HCEC 1CT (cell line): ENCODE data around the gene SAP130.
A peak's percentile ranks its signal among the peaks of the same experiment; 100 is the strongest.

ENCODE experiments used
- DNase-seq: peaks from one replicate; pipeline ENCODE4 v3.0.0-alpha.2; 2017

Gene SAP130

GRCh38 chr2:128027801-128028667 is at the start of gene SAP130:
Gene SAP130, minus strand, starts transcription at chr2:128028059. Its CDS starts 1,767 bp downstream, at chr2:128026292.
- peak; percentile 96 for DNase-seq

GRCh38 chr2:128076461-128077106 is 48.7 kb upstream of the SAP130 start:
- no peak for DNase-seq

- DNase-seq = no peak
Observed at GRCh38 chr2:128073278-128073677, 45.4 kb upstream of the SAP130 start.

- DNase-seq = no peak
Observed at GRCh38 chr2:128069769-128070168, 41.9 kb upstream of the SAP130 start.

GRCh38 chr2:128064353-128064752 is 36.5 kb upstream of the SAP130 start:
- no peak for DNase-seq

- DNase-seq = no peak
Observed at GRCh38 chr2:128062571-128062970, 34.7 kb upstream of the SAP130 start.

- no peak for DNase-seq
Observed at GRCh38 chr2:128058114-128058513, 30.3 kb upstream of the SAP130 start.

- no peak for DNase-seq
Observed at GRCh38 chr2:128057334-128057733, 29.5 kb upstream of the SAP130 start.

- DNase-seq = no peak
Observed at GRCh38 chr2:128054104-128054885, 26.4 kb upstream of the SAP130 start.

- DNase-seq = no peak
Observed at GRCh38 chr2:128053331-128053730, 25.5 kb upstream of the SAP130 start.

GRCh38 chr2:128043041-128043440 is 15.2 kb upstream of the SAP130 start:
- DNase-seq = no peak

- DNase-seq = no peak
Observed at GRCh38 chr2:128041561-128041960, 13.7 kb upstream of the SAP130 start.

- DNase-seq = no peak
Observed at GRCh38 chr2:128040166-128040771, 12.4 kb upstream of the SAP130 start.

- no peak for DNase-seq
Observed at GRCh38 chr2:128039535-128039934, 11.7 kb upstream of the SAP130 start.

- DNase-seq = no peak
Observed at GRCh38 chr2:128038411-128038810, 10.6 kb upstream of the SAP130 start.

GRCh38 chr2:128037649-128038048 is 9.8 kb upstream of the SAP130 start:
- no peak for DNase-seq

GRCh38 chr2:128036748-128037607 is 9.1 kb upstream of the SAP130 start:
- DNase-seq = no peak

- no peak for DNase-seq
Observed at GRCh38 chr2:128032092-128032491, 4.2 kb upstream of the SAP130 start.

GRCh38 chr2:128028668-128029054 is 802 bp upstream of the SAP130 start:
- DNase-seq = no peak

- DNase-seq = peak; percentile 99
Observed at GRCh38 chr2:128027278-128027800, 520 bp downstream of the SAP130 start.

- DNase-seq = no peak
Observed at GRCh38 chr2:128026448-128027277, 1.2 kb downstream of the SAP130 start.
